ENCODE measurements around the gene SHC1.

Gene SHC1

GRCh38 chr1:154956544-154956941 is 14.0 kb downstream of the SHC1 start:
- peak; percentile 60 for DNase-seq

GRCh38 chr1:154955718-154956543 is 14.6 kb downstream of the SHC1 start, which contains the start of gene PBXIP1:
TSS of gene PBXIP1 (minus strand) at chr1:154956099. CDS start at chr1:154953721, 2,378 bp downstream.
- peak; percentile 95 for DNase-seq

GRCh38 chr1:154955039-154955717 is 15.4 kb downstream of the SHC1 start:
- peak; percentile 64 for DNase-seq

GRCh38 chr1:154954541-154954940 is 16.0 kb downstream of the SHC1 start:
- DNase-seq = no peak

GRCh38 chr1:154953611-154954038 is 16.9 kb downstream of the SHC1 start:
- DNase-seq = peak; percentile 28

GRCh38 chr1:154952664-154953063 is 17.9 kb downstream of the SHC1 start:
- DNase-seq = no peak

- DNase-seq = no peak
Measured at GRCh38 chr1:154951901-154952657, 18.5 kb downstream of the SHC1 start.

- no peak for DNase-seq
Measured at GRCh38 chr1:154948079-154948478, 22.5 kb downstream of the SHC1 start.

GRCh38 chr1:154945962-154946850 is 24.3 kb downstream of the SHC1 start:
- peak; percentile 44 for DNase-seq

- no peak for DNase-seq
Measured at GRCh38 chr1:154945160-154945961, 25.2 kb downstream of the SHC1 start.

- DNase-seq = no peak
Measured at GRCh38 chr1:154944401-154945159, 26.0 kb downstream of the SHC1 start.

GRCh38 chr1:154943649-154944400 is 26.7 kb downstream of the SHC1 start:
- peak; percentile 29 for DNase-seq

GRCh38 chr1:154941333-154942013 is 29.1 kb downstream of the SHC1 start:
- DNase-seq = peak; percentile 36

GRCh38 chr1:154940651-154941194 is 29.8 kb downstream of the SHC1 start:
- no peak for DNase-seq

- no peak for DNase-seq
Measured at GRCh38 chr1:154940213-154940560, 30.4 kb downstream of the SHC1 start.

- DNase-seq = no peak
Measured at GRCh38 chr1:154938604-154939399, 31.7 kb downstream of the SHC1 start.

- no peak for DNase-seq
Measured at GRCh38 chr1:154937988-154938386, 32.6 kb downstream of the SHC1 start.
